ENCODE results near the gene CDKAL1. TPM values are rescaled to one million over a fixed set of nuclear protein-coding genes. Genes with fewer than 3 reads are reported as not detected.
A peak's percentile ranks its signal among the peaks of the same experiment; 100 is the strongest.

CDKAL1 gene
- polyA plus RNA-seq (2012; ENCODE audit: insufficient read length, low read depth) = 9.8 TPM

DNA sequence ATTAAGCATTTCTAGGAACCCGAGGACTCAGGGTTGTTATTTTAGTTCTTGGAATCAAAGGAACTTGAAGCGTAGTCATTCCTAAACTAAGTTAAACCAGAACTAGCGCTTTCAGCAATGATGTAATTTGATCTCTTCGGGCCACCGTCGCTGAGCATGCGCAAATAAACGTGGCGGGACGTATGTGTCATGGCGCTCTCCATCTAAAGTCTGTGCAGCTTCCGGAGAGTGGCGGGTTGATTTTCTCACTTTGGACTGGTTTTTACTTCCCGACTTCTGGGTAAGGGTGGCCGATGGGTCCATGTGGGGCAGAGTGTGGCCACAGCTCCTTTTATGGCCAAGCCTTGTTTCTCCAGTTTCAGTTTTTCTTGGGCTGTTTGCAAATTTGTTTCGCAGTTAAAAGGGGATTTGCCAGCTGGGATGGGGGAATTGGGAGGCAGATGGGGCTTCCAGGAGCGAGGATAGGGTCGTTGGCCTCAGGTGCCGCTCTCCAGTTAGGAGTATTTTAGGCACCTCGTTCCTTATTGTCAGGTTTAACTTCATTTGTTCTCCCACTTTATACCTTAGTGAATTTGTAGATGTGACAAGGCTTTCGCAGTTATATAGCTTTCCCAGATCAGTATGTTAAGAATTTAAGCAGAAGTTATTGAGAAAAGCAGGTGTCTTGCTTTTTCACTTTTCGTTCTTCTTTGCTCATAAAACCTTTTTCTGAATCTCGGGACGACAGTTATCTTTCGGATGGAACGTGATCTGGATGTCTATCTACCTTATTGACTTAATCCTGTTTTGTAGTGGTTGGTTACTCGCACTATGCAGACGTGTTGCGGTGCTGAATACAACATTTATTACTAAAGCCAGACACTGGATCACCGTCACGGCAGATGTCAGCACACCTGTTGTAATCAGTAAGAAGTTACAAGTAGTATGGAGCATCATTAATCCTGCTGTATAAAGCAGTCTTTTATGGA lies at the start of gene CDKAL1:
CDKAL1 (plus strand) TSS at position 163 of the 968 bp plus-strand sequence. CDS start 11,894 bp downstream, outside the sequence.
- TF ChIP-seq TAF1 (IDR thresholded peaks at IDR 0.05; ENCODE audit: borderline replicate concordance, insufficient read depth, low read length) = peak; percentile 98
- peak; percentile 93 for TF ChIP-seq POLR2AphosphoS5 (IDR thresholded peaks at IDR 0.05; ENCODE audit: low read depth, low read length)
- TF ChIP-seq, protein P1, sequence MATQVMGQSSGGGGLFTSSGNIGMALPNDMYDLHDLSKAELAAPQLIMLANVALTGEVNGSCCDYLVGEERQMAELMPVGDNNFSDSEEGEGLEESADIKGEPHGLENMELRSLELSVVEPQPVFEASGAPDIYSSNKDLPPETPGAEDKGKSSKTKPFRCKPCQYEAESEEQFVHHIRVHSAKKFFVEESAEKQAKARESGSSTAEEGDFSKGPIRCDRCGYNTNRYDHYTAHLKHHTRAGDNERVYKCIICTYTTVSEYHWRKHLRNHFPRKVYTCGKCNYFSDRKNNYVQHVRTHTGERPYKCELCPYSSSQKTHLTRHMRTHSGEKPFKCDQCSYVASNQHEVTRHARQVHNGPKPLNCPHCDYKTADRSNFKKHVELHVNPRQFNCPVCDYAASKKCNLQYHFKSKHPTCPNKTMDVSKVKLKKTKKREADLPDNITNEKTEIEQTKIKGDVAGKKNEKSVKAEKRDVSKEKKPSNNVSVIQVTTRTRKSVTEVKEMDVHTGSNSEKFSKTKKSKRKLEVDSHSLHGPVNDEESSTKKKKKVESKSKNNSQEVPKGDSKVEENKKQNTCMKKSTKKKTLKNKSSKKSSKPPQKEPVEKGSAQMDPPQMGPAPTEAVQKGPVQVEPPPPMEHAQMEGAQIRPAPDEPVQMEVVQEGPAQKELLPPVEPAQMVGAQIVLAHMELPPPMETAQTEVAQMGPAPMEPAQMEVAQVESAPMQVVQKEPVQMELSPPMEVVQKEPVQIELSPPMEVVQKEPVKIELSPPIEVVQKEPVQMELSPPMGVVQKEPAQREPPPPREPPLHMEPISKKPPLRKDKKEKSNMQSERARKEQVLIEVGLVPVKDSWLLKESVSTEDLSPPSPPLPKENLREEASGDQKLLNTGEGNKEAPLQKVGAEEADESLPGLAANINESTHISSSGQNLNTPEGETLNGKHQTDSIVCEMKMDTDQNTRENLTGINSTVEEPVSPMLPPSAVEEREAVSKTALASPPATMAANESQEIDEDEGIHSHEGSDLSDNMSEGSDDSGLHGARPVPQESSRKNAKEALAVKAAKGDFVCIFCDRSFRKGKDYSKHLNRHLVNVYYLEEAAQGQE (IDR thresholded peaks at IDR 0.05; ENCODE audit: insufficient read depth in 1 of 2, low read depth in 2 of 2, low read length in 2 of 2) = peak in 1 of 2 experiments; percentile 77; a peak in 2 of 4 replicates
- no peak for TF ChIP-seq FOXP2 (optimal IDR thresholded peaks at IDR 0.05; ENCODE audit: borderline replicate concordance, extremely low read depth, extremely low read length, insufficient read depth)

GRCh38 chr6:20486641-20487040 lies 47.6 kb upstream of the CDKAL1 start:
- TF ChIP-seq, protein P1 (IDR thresholded peaks at IDR 0.05; ENCODE audit: insufficient read depth in 1 of 2, low read depth in 2 of 2, low read length in 2 of 2) = no peak
- no peak for TF ChIP-seq FOXP2 (optimal IDR thresholded peaks at IDR 0.05; ENCODE audit: borderline replicate concordance, extremely low read depth, extremely low read length, insufficient read depth)
- TF ChIP-seq TAF1 (IDR thresholded peaks at IDR 0.05; ENCODE audit: borderline replicate concordance, insufficient read depth, low read length) = no peak
- no peak for TF ChIP-seq POLR2AphosphoS5 (IDR thresholded peaks at IDR 0.05; ENCODE audit: low read depth, low read length)
- no peak for TF ChIP-seq SIN3A (IDR thresholded peaks at IDR 0.05; ENCODE audit: borderline replicate concordance, insufficient read depth, low read length)

- TF ChIP-seq FOXP2 (optimal IDR thresholded peaks at IDR 0.05; ENCODE audit: borderline replicate concordance, extremely low read depth, extremely low read length, insufficient read depth) (no peak), TAF1 (IDR thresholded peaks at IDR 0.05; ENCODE audit: borderline replicate concordance, insufficient read depth, low read length) (no peak), SIN3A (IDR thresholded peaks at IDR 0.05; ENCODE audit: borderline replicate concordance, insufficient read depth, low read length) (no peak), POLR2AphosphoS5 (IDR thresholded peaks at IDR 0.05; ENCODE audit: low read depth, low read length) (no peak)
- TF ChIP-seq, protein P1 (IDR thresholded peaks at IDR 0.05; ENCODE audit: insufficient read depth in 1 of 2, low read depth in 2 of 2, low read length in 2 of 2) = no peak
These were observed 46.4 kb upstream of the CDKAL1 start for GRCh38 chr6:20487669-20488375.

DNA sequence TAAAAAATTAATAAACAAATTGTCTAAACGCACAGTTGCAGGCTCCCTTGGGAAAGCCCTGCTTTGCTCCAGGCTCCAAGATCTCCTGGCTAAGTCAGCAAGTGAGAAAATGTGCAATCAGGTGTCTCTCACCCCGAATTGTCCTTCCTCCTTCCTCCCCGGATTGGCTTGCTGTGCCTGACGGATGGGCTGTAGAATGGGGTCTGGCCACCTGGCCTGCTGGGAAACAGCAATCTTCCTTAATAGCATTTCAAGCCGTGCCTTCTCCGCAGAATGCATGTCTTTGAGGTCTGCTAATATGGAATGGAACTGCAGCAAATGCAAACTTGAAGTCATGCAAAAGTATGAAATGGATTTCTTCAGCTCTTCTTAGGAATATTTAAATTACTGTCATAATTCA lies 43.7 kb upstream of the CDKAL1 start:
- no peak for TF ChIP-seq TAF1 (IDR thresholded peaks at IDR 0.05; ENCODE audit: borderline replicate concordance, insufficient read depth, low read length)
- no peak for TF ChIP-seq POLR2AphosphoS5 (IDR thresholded peaks at IDR 0.05; ENCODE audit: low read depth, low read length)
- TF ChIP-seq, protein P1 (IDR thresholded peaks at IDR 0.05; ENCODE audit: insufficient read depth in 1 of 2, low read depth in 2 of 2, low read length in 2 of 2) = no peak
- TF ChIP-seq FOXP2 (optimal IDR thresholded peaks at IDR 0.05; ENCODE audit: borderline replicate concordance, extremely low read depth, extremely low read length, insufficient read depth) = no peak
- no peak for TF ChIP-seq SIN3A (IDR thresholded peaks at IDR 0.05; ENCODE audit: borderline replicate concordance, insufficient read depth, low read length)
